Middle frontal gyrus (tissue), 1 donor: ENCODE results near the gene SLC26A4.

Experiments used
- DNase-seq: peaks from one replicate; pipeline ENCODE4 v3.0.0-alpha.2; 2015; ENCODE audit warnings: low spot score; ENCODE audit errors: extremely low spot score

SLC26A4 gene

GRCh38 chr7:107694386-107694785, 33.8 kb downstream of the SLC26A4 start:
- no peak for DNase-seq

GRCh38 chr7:107696330-107696946, 35.8 kb downstream of the SLC26A4 start:
- DNase-seq: no peak

- DNase-seq: no peak
Observed at GRCh38 chr7:107697321-107698049, 36.9 kb downstream of the SLC26A4 start.

GRCh38 chr7:107700570-107700969, 39.9 kb downstream of the SLC26A4 start:
- DNase-seq: no peak

- no peak for DNase-seq
Observed at GRCh38 chr7:107701191-107701590, 40.6 kb downstream of the SLC26A4 start.

- no peak for DNase-seq
Observed at GRCh38 chr7:107703219-107703618, 42.6 kb downstream of the SLC26A4 start.

- DNase-seq: no peak
Observed at GRCh38 chr7:107703872-107704271, 43.2 kb downstream of the SLC26A4 start.

GRCh38 chr7:107708956-107709355, 48.3 kb downstream of the SLC26A4 start:
- no peak for DNase-seq

- DNase-seq: no peak
Observed at GRCh38 chr7:107711301-107711700, 50.7 kb downstream of the SLC26A4 start.

GRCh38 chr7:107712025-107712424, 51.4 kb downstream of the SLC26A4 start:
- no peak for DNase-seq

- DNase-seq: no peak
Observed at GRCh38 chr7:107712896-107713295, 52.3 kb downstream of the SLC26A4 start.

- DNase-seq: no peak
Observed at GRCh38 chr7:107715531-107715930, 54.9 kb downstream of the SLC26A4 start.

- DNase-seq: no peak
Observed at GRCh38 chr7:107718456-107719193, 58.0 kb downstream of the SLC26A4 start.

- DNase-seq: no peak
Observed at GRCh38 chr7:107721286-107721685, 60.7 kb downstream of the SLC26A4 start.

- no peak for DNase-seq
Observed at GRCh38 chr7:107723255-107723654, 62.6 kb downstream of the SLC26A4 start.

GRCh38 chr7:107725138-107725740, 64.6 kb downstream of the SLC26A4 start:
- DNase-seq: peak; percentile 47

GRCh38 chr7:107726356-107727130, 65.9 kb downstream of the SLC26A4 start:
- DNase-seq: no peak

- DNase-seq: no peak
Observed at GRCh38 chr7:107728276-107728675, 67.6 kb downstream of the SLC26A4 start.

- DNase-seq: no peak
Observed at GRCh38 chr7:107742678-107743566, 82.3 kb downstream of the SLC26A4 start.
